ENCODE results near the gene FAM171A2. TPM values are rescaled to one million over a fixed set of nuclear protein-coding genes. Genes with fewer than 3 reads are reported as not detected.

The FAM171A2 gene
- total and polyA plus RNA-seq, 8 donors = 0.30 to 5.4 (median 0.31) TPM; not detected in 3

GRCh38 chr17:44390250-44390870, 26.7 kb upstream of the FAM171A2 start:
- intact Hi-C loops (cut with DNase I; ENCODE audit: low total_unique reads) = no loop called here
- no peak overlapping the region for H3K27ac ChIP-seq
- H3K9me3 ChIP-seq = no peaks in the 10 kb centered on the region
- 72 to 80% (median 74%) methylated on average over 10 of the region's 10 CpGs for WGBS, 5 donors
- no peak for DNase-seq
- peaks cover 8 to 15% (median 9%) of the 10 kb centered on the region in 4 donors for H3K4me1 ChIP-seq
- TF ChIP-seq, protein P1, sequence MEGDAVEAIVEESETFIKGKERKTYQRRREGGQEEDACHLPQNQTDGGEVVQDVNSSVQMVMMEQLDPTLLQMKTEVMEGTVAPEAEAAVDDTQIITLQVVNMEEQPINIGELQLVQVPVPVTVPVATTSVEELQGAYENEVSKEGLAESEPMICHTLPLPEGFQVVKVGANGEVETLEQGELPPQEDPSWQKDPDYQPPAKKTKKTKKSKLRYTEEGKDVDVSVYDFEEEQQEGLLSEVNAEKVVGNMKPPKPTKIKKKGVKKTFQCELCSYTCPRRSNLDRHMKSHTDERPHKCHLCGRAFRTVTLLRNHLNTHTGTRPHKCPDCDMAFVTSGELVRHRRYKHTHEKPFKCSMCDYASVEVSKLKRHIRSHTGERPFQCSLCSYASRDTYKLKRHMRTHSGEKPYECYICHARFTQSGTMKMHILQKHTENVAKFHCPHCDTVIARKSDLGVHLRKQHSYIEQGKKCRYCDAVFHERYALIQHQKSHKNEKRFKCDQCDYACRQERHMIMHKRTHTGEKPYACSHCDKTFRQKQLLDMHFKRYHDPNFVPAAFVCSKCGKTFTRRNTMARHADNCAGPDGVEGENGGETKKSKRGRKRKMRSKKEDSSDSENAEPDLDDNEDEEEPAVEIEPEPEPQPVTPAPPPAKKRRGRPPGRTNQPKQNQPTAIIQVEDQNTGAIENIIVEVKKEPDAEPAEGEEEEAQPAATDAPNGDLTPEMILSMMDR (IDR thresholded peaks at IDR 0.05) = no peak
- no peak for TF ChIP-seq EP300 (IDR thresholded peaks at IDR 0.05)
- no peak for TF ChIP-seq POLR2AphosphoS5 (IDR thresholded peaks at IDR 0.05)
- no peak for TF ChIP-seq POLR2A (IDR thresholded peaks at IDR 0.05)
- H3K4me3 ChIP-seq = no peak overlapping the region
- H3K36me3 ChIP-seq = peaks cover 0 to 2% (median 0%) of the 10 kb centered on the region in 4 donors
- peaks cover 0 to 10% (median 10%) of the 10 kb centered on the region in 3 donors for H3K27me3 ChIP-seq

- intact Hi-C loops (cut with DNase I; ENCODE audit: low total_unique reads) = no loop called here
- H3K9me3 ChIP-seq = no peaks in the 10 kb centered on the region
Observed at GRCh38 chr17:44389723-44390202, 26.1 kb upstream of the FAM171A2 start.

DNA sequence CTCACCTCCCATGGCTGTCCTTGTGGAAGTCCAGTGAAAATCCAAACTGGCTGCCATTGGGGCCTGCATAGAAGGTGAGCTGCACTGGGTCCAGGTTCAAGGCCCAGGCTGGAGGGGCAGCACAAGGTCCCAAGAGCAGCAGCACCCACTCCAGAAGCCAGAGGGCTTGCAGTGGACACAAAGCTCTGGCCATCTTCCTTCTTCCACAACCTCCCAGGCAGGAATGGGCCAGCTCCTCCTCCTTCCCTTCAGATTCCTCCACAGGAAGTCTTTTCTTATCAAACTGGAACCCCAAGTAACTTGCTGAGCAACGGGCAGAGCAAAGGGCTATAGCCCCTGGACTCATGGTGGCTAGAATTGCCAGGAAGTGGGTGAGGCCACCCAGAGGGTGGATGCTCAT, 25.6 kb upstream of the FAM171A2 start, which contains the start of gene ITGA2B:
TSS of gene ITGA2B (minus strand) at position 369 of the 400 bp plus-strand sequence. CDS start at position 193, 176 bp downstream.
- 7 to 35% (median 15%) methylated on average over 1 of the region's 1 CpG for WGBS, 5 donors
- Histone ChIP-seq H3K4me1 (peaks cover 8 to 25% (median 20%) of the 10 kb centered on the region in 4 donors), H3K4me3 (no peak within 1 kb of the TSS), H3K27ac (no peak within 1 kb of the TSS), H3K27me3 (peaks cover 0 to 21% (median 17%) of the 10 kb centered on the region in 3 donors), H3K9me3 (no peaks in the 10 kb centered on the region), H3K36me3 (no peaks in the 10 kb centered on the region)
- TF ChIP-seq, protein P1 (IDR thresholded peaks at IDR 0.05) = no peak
- TF ChIP-seq EP300 (IDR thresholded peaks at IDR 0.05) (no peak), POLR2A (IDR thresholded peaks at IDR 0.05) (no peak), POLR2AphosphoS5 (IDR thresholded peaks at IDR 0.05) (no peak)
- DNase-seq = no peak
- intact Hi-C loops (cut with DNase I; ENCODE audit: low total_unique reads) = no loop called here

More at GRCh38 chr17:44389723-44390202, 26.1 kb upstream of the FAM171A2 start:
- Histone ChIP-seq H3K4me1 (peaks cover 8 to 21% (median 15%) of the 10 kb centered on the region in 4 donors), H3K4me3 (no peak overlapping the region), H3K36me3 (no peaks in the 10 kb centered on the region), H3K27me3 (peaks cover 0 to 16% (median 12%) of the 10 kb centered on the region in 3 donors), H3K27ac (no peak overlapping the region)
- TF ChIP-seq, protein P1 (IDR thresholded peaks at IDR 0.05) = no peak
- no peak for TF ChIP-seq POLR2AphosphoS5 (IDR thresholded peaks at IDR 0.05)
- no peak for TF ChIP-seq EP300 (IDR thresholded peaks at IDR 0.05)
- no peak for TF ChIP-seq POLR2A (IDR thresholded peaks at IDR 0.05)
- DNase-seq = no peak
- 78 to 87% (median 80%) methylated on average over 6 of the region's 6 CpGs for WGBS, 5 donors

DNA sequence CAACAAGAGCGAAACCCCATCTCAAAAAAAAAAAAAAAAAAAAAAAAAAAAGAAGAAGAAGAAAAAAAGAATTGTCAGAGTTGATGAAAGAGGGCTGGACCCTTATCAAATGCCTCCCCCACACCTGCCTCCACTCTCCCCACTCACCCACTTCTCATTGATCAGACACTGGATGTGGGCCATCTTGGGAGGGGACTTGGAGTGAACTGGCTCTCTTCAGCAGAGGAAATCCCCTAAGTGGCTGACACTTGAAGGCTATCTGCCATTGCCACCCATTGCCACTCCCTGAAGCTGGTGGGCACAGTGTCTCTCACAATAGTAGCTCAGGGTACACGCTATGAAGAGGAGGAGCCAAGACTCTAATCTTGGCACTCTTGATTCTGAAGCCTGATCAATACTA, 24.2 kb upstream of the FAM171A2 start:
- H3K9me3 ChIP-seq = no peaks in the 10 kb centered on the region
- intact Hi-C loops (cut with DNase I; ENCODE audit: low total_unique reads) = no loop called here
- peaks cover 8 to 25% (median 20%) of the 10 kb centered on the region in 4 donors for H3K4me1 ChIP-seq
- H3K27ac ChIP-seq = no peak overlapping the region
- 52 to 88% (median 80%) methylated on average over 2 of the region's 2 CpGs for WGBS, 5 donors
- TF ChIP-seq POLR2AphosphoS5 (IDR thresholded peaks at IDR 0.05) (no peak), POLR2A (IDR thresholded peaks at IDR 0.05) (no peak), EP300 (IDR thresholded peaks at IDR 0.05) (no peak)
- TF ChIP-seq, protein P1 (IDR thresholded peaks at IDR 0.05) = no peak
- no peak for DNase-seq
- H3K4me3 ChIP-seq = no peak overlapping the region
- peaks cover 0 to 32% (median 17%) of the 10 kb centered on the region in 3 donors for H3K27me3 ChIP-seq
- no peaks in the 10 kb centered on the region for H3K36me3 ChIP-seq

Measured in stomach (tissue), 9 donors.